ENCODE data around the gene POMC.
"Not testable (repeated sequence)": the region's sequence is repeated elsewhere in the genome, so short reads cannot be mapped to it uniquely, and the experiment has no call there.

POMC gene

DNA sequence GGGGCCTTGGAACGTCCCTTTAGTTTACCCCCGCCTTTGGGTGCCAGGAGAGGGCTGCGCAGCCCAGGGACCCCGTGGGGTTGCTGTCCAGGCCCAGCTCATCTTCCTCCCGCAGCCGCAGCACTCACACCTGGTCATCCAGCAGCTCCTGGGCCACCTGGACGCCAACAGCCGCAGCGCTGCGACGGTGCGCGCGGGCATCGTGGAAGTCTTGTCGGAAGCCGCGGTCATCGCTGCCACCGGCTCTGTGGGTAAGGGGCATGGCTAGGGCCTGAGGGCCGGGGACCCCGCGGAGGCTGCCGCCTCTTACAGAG is 37.2 kb downstream of the POMC start:
- DNase-seq, result no peak

- no peak for DNase-seq
These were observed 38.4 kb downstream of the POMC start for GRCh38 chr2:25129901-25130520.

GRCh38 chr2:25127646-25128045 is 40.7 kb downstream of the POMC start:
- no peak for DNase-seq

DNA sequence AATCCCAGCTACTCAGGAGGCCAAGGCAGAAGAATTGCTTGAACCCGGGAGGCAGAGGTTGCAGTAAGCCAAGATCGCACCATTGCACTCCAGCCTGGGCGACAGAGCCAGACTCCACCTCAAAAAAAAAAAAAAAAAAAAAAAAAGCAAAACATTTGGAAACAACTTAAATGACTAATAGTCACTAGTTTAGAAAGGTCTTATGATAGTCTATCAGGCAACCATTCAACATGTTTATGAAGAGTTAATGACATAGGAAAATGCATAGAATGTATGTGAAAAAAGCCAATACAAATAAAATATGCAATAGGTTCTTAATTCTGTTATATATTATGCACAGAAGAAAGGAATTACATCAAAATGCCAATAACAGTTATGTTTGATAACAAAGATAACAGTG is 41.3 kb downstream of the POMC start:
- DNase-seq, result not testable (repeated sequence)

GRCh38 chr2:25125976-25126375 is 42.4 kb downstream of the POMC start:
- DNase-seq, result no peak

- DNase-seq, result no peak
These were observed 43.2 kb downstream of the POMC start for GRCh38 chr2:25125189-25125588.

- DNase-seq, result no peak
These were observed 44.7 kb downstream of the POMC start for GRCh38 chr2:25123682-25124081.

DNA sequence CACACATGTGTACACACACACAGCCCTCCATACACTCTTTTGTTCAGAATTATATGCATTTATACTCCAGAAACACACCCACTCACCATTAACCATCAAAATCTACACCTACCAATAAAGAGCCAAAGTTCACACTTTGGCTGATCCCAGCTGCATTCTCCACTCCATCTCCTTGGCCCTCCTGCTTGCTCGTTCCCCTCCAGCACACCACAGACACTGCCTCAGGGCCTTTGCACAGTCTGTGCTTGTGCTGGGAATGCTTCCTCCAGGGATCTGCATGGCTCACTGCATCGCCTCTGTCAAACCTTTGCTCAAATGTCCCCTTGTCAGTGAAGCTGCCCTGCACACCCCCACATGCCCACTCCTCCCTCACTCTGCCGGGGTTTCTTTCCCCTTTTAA is 46.0 kb downstream of the POMC start:
- no peak for DNase-seq

DNA sequence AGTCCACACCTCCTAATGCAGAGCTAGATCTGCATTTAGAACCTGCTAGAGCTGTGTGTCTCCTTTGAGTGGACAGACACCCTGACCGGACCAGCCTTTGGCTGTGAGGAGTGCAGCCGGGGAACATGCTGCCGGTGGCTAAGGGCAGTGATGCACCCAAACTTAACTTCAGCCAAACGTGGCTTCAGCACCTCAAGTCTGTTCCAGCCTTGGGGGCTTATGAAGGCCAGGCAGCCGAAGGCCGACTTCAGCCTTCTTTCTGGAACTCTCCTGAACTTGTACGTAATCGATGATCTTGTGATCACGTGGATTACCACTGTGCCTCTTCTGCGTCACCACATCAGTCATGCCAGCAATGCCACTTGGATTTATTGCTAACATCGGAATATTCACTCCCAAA is 49.1 kb downstream of the POMC start:
- DNase-seq, result no peak

GRCh38 chr2:25116956-25117355 is 51.4 kb downstream of the POMC start:
- DNase-seq, result no peak

DNA sequence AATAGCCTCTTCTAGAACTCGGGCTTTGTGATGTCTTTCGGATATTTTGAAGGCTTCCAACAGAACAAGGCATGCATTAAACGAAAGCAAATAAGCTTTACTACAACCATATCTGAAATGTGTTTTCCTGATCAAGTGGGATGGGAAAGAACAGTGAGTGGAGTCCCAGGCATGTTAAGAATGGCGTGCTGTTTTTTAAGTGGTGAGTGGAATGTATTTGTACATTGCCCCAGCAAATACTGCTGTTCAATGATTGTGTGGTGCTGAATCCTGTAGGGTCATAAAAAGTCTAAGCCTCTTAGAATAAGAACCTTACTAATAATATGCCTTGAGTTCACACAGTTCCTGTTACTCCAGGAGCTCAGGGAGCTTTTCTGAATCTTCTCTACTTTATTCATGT is 52.5 kb downstream of the POMC start:
- DNase-seq, result no peak

DNA sequence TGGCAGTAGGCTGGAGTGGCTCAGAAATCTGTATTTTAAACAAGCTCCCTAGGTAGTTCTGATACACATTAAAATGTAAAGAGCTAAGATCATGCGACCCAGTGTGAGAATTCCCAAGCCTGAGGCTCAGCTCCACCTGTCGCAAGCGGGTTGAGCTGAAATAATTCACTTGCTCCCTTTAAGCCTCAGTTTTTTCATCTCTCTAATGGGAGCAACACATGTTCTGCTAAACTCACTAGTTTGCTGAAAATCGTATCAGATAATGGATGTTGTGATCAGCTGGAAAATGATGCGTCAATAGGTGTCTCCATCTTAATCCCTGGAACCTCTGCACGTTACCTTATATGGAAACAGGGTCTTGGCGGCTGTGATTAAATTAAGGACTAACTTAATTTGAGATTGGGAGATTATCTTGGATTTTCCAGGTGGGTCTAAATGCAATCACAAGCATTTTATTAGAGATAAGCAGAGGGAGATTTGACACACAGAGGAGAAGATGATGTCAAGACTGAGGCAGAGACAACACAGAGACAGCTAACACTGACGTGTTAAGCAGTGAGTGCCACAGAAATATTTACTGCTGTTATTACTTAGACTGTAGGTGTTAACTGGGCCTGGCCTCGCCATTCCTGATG is 53.0 kb downstream of the POMC start:
- no peak for DNase-seq

GRCh38 chr2:25112113-25112512 is 56.3 kb downstream of the POMC start:
- DNase-seq, result no peak
